ENCODE results near the gene MED27.

MED27 gene

GRCh38 chr9:132000659-132001058 is 79.0 kb downstream of the MED27 start:
- in situ Hi-C loops (cut with MboI; ENCODE audit: low sequenced_read_pairs, unreplicated experiment), result no loop called here
- DNase-seq (ENCODE audit: low spot score), result no peak
- no peak for TF ChIP-seq CTCF (IDR thresholded peaks at IDR 0.05; ENCODE audit: borderline replicate concordance, control extremely low read depth, extremely low read depth, insufficient read depth, missing control alignments)

GRCh38 chr9:131999692-132000551 is 79.7 kb downstream of the MED27 start:
- TF ChIP-seq CTCF (IDR thresholded peaks at IDR 0.05; ENCODE audit: borderline replicate concordance, control extremely low read depth, extremely low read depth, insufficient read depth, missing control alignments), result no peak
- no peak for DNase-seq (ENCODE audit: low spot score)
- in situ Hi-C loops (cut with MboI; ENCODE audit: low sequenced_read_pairs, unreplicated experiment), result no loop called here

- no peak for TF ChIP-seq CTCF (IDR thresholded peaks at IDR 0.05; ENCODE audit: borderline replicate concordance, control extremely low read depth, extremely low read depth, insufficient read depth, missing control alignments)
- DNase-seq (ENCODE audit: low spot score), result no peak
- in situ Hi-C loops (cut with MboI; ENCODE audit: low sequenced_read_pairs, unreplicated experiment), result no loop called here
These were observed 81.9 kb downstream of the MED27 start for GRCh38 chr9:131997779-131998178.

- no peak for DNase-seq (ENCODE audit: low spot score)
- in situ Hi-C loops (cut with MboI; ENCODE audit: low sequenced_read_pairs, unreplicated experiment), result no loop called here
- no peak for TF ChIP-seq CTCF (IDR thresholded peaks at IDR 0.05; ENCODE audit: borderline replicate concordance, control extremely low read depth, extremely low read depth, insufficient read depth, missing control alignments)
These were observed 82.6 kb downstream of the MED27 start for GRCh38 chr9:131997076-131997475.

GRCh38 chr9:131995382-131995781 is 84.3 kb downstream of the MED27 start:
- in situ Hi-C loops (cut with MboI; ENCODE audit: low sequenced_read_pairs, unreplicated experiment), result no loop called here
- no peak for DNase-seq (ENCODE audit: low spot score)
- TF ChIP-seq CTCF (IDR thresholded peaks at IDR 0.05; ENCODE audit: borderline replicate concordance, control extremely low read depth, extremely low read depth, insufficient read depth, missing control alignments), result no peak

- DNase-seq (ENCODE audit: low spot score), result no peak
- no peak for TF ChIP-seq CTCF (IDR thresholded peaks at IDR 0.05; ENCODE audit: borderline replicate concordance, control extremely low read depth, extremely low read depth, insufficient read depth, missing control alignments)
- in situ Hi-C loops (cut with MboI; ENCODE audit: low sequenced_read_pairs, unreplicated experiment), result no loop called here
These were observed 85.1 kb downstream of the MED27 start for GRCh38 chr9:131994364-131995125.
